Activated CD4-positive, alpha-beta T cell treated with anti-CD3 and anti-CD28 coated beads, Interleukin-2, amount 10 ng/mL, durations not matched to agents 7 days and 5 days (primary cell): ENCODE measurements around the gene AKAP9. TPM values are rescaled to one million over a fixed set of nuclear protein-coding genes. Genes with fewer than 3 reads are reported as not detected.

Source experiments
- CTCF ChIA-PET: fragments of 350-600 bp; sonication (Branson Sonifier 250); formaldehyde crosslinking; loops from one replicate; lab custom pipeline; 2021; ENCODE audit warnings: antibody characterized with exemption; lab: Charles Lee
- POLR2A ChIA-PET: fragments of 350-600 bp; sonication (Branson Sonifier 250); formaldehyde crosslinking; loops from one replicate; lab custom pipeline; 2021; ENCODE audit warnings: antibody characterized with exemption; lab: Charles Lee
- DNase-seq: peaks from one replicate; pipeline ENCODE4 v3.0.0-alpha.2; 2020
- H3K27ac Mint-ChIP-seq: one replicate; pipeline ENCODE4 v1.8.0; 2021; ENCODE audit warnings: mild to moderate bottlenecking, moderate library complexity, mixed read lengths
- H3K27me3 Mint-ChIP-seq: one replicate; pipeline ENCODE4 v1.8.0; 2021; ENCODE audit warnings: mixed read lengths
- H3K36me3 Mint-ChIP-seq: one replicate; pipeline ENCODE4 v1.8.0; 2021; ENCODE audit warnings: low read depth, mixed read lengths
- H3K4me1 Mint-ChIP-seq: one replicate; pipeline ENCODE4 v1.8.0; 2021; ENCODE audit warnings: mixed read lengths
- H3K4me3 Mint-ChIP-seq: one replicate; pipeline ENCODE4 v1.8.0; 2021; ENCODE audit warnings: mild to moderate bottlenecking, moderate library complexity, mixed read lengths
- H3K9me3 Mint-ChIP-seq: one replicate; pipeline ENCODE4 v1.8.0; 2021; ENCODE audit warnings: mixed read lengths
- total RNA-seq, 2 experiments: library from RNA; stranded (reverse); gene quantifications; one replicate each; pipeline ENCODE4 v1.2.3, GENCODE V29; 2021

Gene AKAP9
- total RNA-seq, 2 experiments from 2014 or later, result 39.3 to 43.7 TPM

DNA sequence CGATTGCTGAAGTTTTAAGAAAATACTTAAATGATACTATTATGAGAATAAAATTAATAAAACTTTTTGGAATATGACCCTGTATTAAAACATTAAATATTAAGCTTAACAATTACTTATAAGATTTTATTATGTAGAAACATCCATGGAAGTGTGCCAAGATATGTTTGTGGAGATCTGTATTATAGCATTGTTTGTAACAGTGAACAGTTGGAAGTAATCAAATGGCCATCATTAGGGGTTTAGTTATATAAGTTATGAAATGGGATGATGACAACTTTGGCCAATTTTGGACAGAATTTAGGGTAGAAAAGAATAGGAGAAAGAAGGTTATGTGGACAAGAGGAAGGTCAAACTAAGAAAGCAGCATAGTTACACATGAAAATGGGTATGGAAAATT is 88.0 kb downstream of the AKAP9 start:
- Mint-ChIP-seq H3K4me1 (no peaks in the 10 kb centered on the region), H3K4me3 (no peak overlapping the region), H3K27ac (no peak overlapping the region), H3K9me3 (peaks cover 3% of the 10 kb centered on the region), H3K27me3 (no peaks in the 10 kb centered on the region), H3K36me3 (peaks cover 45% of the 10 kb centered on the region)
- ChIA-PET CTCF (no interaction called here), POLR2A (no interaction called here)
- no peak for DNase-seq

DNA sequence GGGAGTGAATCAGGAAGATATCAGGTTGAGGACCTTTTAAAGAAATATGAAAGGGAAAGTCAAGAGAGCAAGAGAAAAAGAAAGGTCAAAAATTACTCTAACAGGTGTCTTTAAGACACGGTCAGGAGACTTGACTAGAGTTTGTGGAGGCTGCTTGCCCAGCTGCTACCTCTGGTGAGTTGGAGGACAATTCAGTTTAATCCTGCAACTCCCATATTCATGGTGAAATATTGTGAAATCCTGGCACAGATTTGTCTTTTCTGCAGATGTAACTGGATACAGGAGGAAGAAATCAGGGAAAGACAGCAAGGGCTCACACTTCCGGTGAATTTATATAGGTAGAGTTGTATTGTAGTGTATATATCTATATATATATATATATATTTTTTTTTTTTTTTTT is 93.5 kb downstream of the AKAP9 start:
- ChIA-PET POLR2A (no interaction called here), CTCF (no interaction called here)
- Mint-ChIP-seq H3K9me3 (no peaks in the 10 kb centered on the region), H3K27me3 (no peaks in the 10 kb centered on the region), H3K27ac (no peak overlapping the region), H3K4me1 (no peaks in the 10 kb centered on the region), H3K4me3 (no peak overlapping the region), H3K36me3 (peaks cover 31% of the 10 kb centered on the region)
- no peak for DNase-seq

DNA sequence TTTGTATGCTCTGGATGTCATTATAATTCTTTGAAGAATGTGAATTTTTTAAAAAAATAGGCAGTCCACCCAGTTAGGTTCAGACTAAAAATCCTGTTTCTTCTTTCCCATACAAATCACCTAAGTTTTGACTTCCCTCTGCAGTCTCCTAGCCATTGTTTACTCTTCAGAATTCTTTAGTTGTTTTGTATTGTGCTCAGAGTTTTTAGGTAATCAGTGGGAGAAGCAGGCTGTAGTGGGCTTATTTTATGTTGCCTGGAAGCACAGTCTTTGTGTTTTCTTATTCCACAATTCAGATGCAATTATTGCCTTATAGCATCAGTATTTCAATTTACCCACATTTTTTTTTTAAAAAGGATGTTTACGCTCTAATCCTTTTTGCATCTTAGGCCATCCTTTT is 94.9 kb downstream of the AKAP9 start:
- peaks cover 31% of the 10 kb centered on the region for H3K36me3 Mint-ChIP-seq
- ChIA-PET CTCF (no interaction called here), POLR2A (no interaction called here)
- H3K4me1 Mint-ChIP-seq, result no peaks in the 10 kb centered on the region
- no peak overlapping the region for H3K4me3 Mint-ChIP-seq
- DNase-seq, result no peak
- H3K9me3 Mint-ChIP-seq, result no peaks in the 10 kb centered on the region
- H3K27ac Mint-ChIP-seq, result no peak overlapping the region
- no peaks in the 10 kb centered on the region for H3K27me3 Mint-ChIP-seq

DNA sequence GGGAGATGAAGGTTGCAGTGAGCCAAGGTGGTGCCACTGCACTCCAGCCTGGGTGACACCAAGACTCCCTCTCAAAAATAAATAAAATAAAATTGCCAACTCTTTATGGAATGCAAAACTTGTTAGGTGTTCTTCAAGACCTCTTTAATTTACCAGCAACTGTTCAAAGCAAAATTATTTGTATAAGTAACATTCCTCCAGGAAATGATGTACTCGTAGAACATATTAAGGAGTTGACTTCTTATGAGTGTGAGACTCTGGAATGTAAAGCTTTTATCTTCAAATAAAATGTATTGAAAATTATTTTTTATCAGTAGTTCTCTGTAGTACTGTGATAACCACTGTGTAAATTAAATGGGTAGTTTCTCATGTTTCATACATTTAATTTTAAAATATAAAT is 99.2 kb downstream of the AKAP9 start:
- H3K36me3 Mint-ChIP-seq, result peaks cover 14% of the 10 kb centered on the region
- ChIA-PET POLR2A (no interaction called here), CTCF (no interaction called here)
- no peaks in the 10 kb centered on the region for H3K27me3 Mint-ChIP-seq
- no peaks in the 10 kb centered on the region for H3K9me3 Mint-ChIP-seq
- H3K27ac Mint-ChIP-seq, result no peak overlapping the region
- H3K4me1 Mint-ChIP-seq, result no peaks in the 10 kb centered on the region
- DNase-seq, result no peak
- no peak overlapping the region for H3K4me3 Mint-ChIP-seq

DNA sequence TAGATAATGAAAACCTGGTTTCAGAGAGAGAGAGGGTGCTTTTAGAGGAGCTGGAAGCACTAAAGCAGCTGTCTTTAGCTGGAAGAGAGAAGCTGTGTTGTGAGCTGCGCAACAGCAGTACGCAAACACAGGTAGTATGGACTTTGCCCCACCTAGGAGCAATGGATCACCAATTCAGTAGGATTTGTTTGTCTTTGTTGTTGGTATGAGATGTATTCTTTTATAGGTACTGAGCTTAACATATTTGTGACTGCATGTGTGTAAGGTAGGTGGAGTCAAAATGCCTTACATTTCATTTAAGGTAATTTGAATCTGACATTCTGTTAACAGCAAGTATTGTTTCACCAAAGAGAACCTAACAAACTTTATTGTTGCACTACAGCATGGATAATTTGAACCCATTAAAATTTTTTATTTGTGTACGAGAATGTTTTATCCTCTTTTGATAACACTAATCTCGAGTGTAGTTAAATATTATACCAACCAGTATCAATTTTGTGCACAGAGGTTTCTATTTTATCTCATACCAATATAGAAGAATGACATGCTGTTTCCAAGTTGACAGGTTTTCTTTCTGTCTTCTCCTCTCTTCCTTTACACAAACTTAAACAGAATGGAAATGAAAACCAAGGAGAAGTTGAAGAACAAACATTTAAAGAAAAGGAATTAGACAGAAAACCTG is 101.5 kb downstream of the AKAP9 start:
- ChIA-PET POLR2A (no interaction called here), CTCF (no interaction called here)
- H3K4me3 Mint-ChIP-seq, result no peak overlapping the region
- H3K27ac Mint-ChIP-seq, result no peak overlapping the region
- peaks cover 26% of the 10 kb centered on the region for H3K36me3 Mint-ChIP-seq
- H3K27me3 Mint-ChIP-seq, result no peaks in the 10 kb centered on the region
- no peaks in the 10 kb centered on the region for H3K4me1 Mint-ChIP-seq
- no peaks in the 10 kb centered on the region for H3K9me3 Mint-ChIP-seq
- no peak for DNase-seq

DNA sequence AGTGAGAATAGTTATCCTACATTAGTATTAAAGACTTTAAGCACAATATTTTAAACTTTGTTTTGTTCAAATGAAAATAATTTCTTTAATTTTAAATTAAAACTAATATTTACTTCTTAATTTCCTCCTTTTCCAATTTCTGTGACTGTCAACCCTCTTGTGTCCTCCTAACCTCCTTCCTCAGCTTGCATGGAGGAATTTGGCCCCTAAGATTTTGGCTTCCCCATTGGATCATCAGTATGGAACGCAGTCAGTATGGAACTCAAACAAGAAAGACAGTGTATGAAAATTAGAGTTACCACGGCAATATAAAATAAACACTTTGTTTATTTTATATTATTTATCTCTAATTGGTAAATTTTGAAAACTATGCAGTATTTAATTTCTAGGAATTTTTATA is 102.4 kb downstream of the AKAP9 start:
- CTCF ChIA-PET, result interaction anchor here (0.6 to 1.7 kb wide), 2 partner anchors 15 to 1782 kb away, joined by 3 to 4 read pairs; no protein-coding TSS in a partner anchor
- Mint-ChIP-seq H3K27ac (no peak overlapping the region), H3K36me3 (peaks cover 26% of the 10 kb centered on the region), H3K4me3 (no peak overlapping the region), H3K27me3 (no peaks in the 10 kb centered on the region), H3K9me3 (no peaks in the 10 kb centered on the region), H3K4me1 (no peaks in the 10 kb centered on the region)
- POLR2A ChIA-PET, result no interaction called here
- DNase-seq, result no peak

DNA sequence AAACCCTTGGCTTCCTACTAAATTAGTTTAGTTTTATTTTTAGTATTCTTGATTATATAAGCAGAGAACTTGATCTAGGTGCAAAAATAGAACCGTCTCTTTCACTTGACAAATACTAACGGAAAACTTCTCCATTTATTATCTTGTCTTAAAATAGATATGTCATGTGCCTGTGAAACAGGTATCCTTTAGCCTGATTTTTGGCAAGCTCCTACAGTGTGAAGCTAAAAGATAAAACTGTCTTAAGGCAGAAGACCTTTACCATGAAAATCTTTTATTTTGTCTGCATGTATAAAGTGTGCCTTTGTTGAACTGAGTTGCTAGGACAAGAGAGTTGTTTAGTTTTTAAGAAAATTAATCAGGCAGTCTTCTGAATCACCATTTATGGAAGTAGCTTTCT is 103.0 kb downstream of the AKAP9 start:
- no peak overlapping the region for H3K4me3 Mint-ChIP-seq
- ChIA-PET POLR2A (no interaction called here), CTCF (interaction anchor here (0.6 to 1.7 kb wide), 2 partner anchors 15 to 1783 kb away, joined by 3 to 4 read pairs; no protein-coding TSS in a partner anchor)
- no peak overlapping the region for H3K27ac Mint-ChIP-seq
- DNase-seq, result no peak
- H3K4me1 Mint-ChIP-seq, result no peaks in the 10 kb centered on the region
- H3K9me3 Mint-ChIP-seq, result no peaks in the 10 kb centered on the region
- H3K27me3 Mint-ChIP-seq, result no peaks in the 10 kb centered on the region
- peaks cover 26% of the 10 kb centered on the region for H3K36me3 Mint-ChIP-seq

DNA sequence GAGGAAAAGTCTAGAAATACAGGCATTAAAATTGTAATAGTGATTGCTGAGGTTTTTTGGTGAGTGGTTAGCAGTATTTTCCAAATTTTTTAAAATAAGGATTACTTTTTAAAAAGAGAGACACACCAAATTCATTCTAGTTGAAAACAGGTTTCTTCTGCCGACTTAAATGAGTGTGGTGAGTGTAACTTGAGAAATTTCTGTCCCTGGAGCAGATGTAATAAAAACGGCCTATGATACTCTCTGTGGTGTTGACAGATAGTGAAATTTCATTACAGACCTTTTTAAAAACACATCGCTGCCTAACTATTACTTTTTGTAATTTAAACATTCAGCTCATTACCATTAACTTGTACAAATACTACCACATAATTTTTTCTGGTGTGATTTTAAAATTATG is 103.5 kb downstream of the AKAP9 start:
- ChIA-PET POLR2A (no interaction called here), CTCF (interaction anchor here (1.7 kb wide), 1 partner anchor 14 kb away, joined by 4 read pairs; no protein-coding TSS in a partner anchor)
- Mint-ChIP-seq H3K9me3 (no peaks in the 10 kb centered on the region), H3K27me3 (no peaks in the 10 kb centered on the region), H3K27ac (no peak overlapping the region), H3K36me3 (peaks cover 28% of the 10 kb centered on the region), H3K4me1 (no peaks in the 10 kb centered on the region), H3K4me3 (no peak overlapping the region)
- DNase-seq, result no peak

DNA sequence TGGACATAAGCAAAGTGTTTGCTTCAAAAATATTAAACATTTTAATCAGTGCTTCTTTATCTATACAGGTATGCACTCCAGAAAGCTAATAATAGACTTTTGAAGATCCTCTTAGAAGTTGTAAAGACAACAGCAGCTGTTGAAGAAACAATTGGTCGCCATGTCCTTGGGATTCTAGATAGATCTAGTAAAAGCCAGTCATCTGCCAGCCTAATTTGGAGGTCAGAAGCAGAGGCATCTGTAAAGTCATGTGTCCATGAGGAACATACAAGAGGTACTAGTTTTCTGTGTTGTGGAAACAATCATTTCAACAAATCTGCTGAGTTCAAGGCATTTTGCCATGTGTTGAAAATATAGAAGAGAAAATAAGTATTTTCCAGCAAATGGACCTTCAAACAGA is 104.3 kb downstream of the AKAP9 start:
- Mint-ChIP-seq H3K4me3 (no peak overlapping the region), H3K27ac (no peak overlapping the region), H3K4me1 (no peaks in the 10 kb centered on the region), H3K27me3 (no peaks in the 10 kb centered on the region), H3K36me3 (peaks cover 33% of the 10 kb centered on the region), H3K9me3 (no peaks in the 10 kb centered on the region)
- ChIA-PET POLR2A (no interaction called here), CTCF (interaction anchor here (1.7 kb wide), 1 partner anchor 13 kb away, joined by 4 read pairs; no protein-coding TSS in a partner anchor)
- DNase-seq, result no peak

DNA sequence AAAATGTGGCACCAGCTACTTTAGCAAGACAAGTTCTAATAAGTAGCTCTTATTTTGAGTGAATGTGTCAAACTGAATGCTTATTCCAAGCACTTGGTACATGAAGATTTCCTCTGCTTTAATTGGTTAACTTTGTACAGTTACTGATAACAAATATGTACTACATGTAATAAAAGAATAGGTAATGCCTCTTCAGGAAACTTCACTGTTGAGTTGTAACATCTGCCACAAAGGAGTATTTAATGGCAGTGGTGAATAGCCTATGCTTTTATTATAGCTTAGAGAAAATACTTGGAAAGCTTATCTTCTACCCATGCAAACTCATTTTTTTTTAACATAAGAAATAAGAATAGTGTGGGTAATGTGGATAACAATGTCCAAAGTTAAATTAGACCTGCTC is 111.0 kb downstream of the AKAP9 start:
- Mint-ChIP-seq H3K27me3 (no peaks in the 10 kb centered on the region), H3K27ac (no peak overlapping the region), H3K36me3 (peaks cover 18% of the 10 kb centered on the region), H3K4me1 (no peaks in the 10 kb centered on the region), H3K9me3 (no peaks in the 10 kb centered on the region), H3K4me3 (no peak overlapping the region)
- no peak for DNase-seq
- ChIA-PET CTCF (interaction anchor here (0.5 kb wide), 1 partner anchor 33 kb away, joined by 3 read pairs; no protein-coding TSS in a partner anchor), POLR2A (interaction anchor here (0.5 kb wide), 1 partner anchor 383 kb away, joined by 4 read pairs; no protein-coding TSS in a partner anchor)

DNA sequence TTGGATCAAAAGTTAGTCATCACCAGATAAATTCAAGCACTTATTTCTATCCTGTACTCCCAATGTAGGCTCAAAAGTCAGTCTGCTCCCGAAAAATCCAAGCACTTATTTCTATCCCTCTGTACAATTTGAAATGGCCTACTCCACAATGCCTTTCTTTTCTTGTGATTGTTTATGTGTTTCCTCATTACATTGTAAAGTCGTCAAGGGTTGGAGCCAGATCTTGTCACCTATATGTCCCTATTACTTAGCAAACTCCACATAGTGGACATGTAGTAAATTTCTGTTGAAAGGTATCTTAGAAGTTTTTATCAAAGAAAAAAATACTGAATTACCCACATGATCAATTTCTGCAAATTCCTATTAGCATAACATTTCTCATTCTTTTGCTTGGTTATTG is 111.5 kb downstream of the AKAP9 start:
- CTCF ChIA-PET, result no interaction called here
- H3K27ac Mint-ChIP-seq, result no peak overlapping the region
- H3K9me3 Mint-ChIP-seq, result no peaks in the 10 kb centered on the region
- no peaks in the 10 kb centered on the region for H3K27me3 Mint-ChIP-seq
- POLR2A ChIA-PET, result no interaction called here
- no peak overlapping the region for H3K4me3 Mint-ChIP-seq
- peaks cover 15% of the 10 kb centered on the region for H3K36me3 Mint-ChIP-seq
- no peak for DNase-seq
- H3K4me1 Mint-ChIP-seq, result no peaks in the 10 kb centered on the region

DNA sequence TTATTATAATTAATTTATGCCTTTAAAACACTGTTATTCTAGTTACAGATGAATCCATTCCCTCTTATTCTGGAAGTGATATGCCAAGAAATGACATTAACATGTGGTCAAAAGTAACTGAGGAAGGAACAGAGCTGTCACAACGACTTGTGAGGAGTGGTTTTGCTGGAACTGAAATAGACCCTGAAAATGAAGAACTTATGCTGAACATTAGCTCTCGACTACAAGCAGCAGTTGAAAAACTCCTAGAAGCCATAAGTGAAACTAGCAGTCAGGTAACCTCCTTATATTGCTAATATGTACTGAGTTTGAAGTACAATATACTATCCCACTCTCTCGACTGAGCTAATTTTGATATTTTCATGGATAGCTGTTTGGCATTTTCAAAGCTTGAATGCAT is 112.0 kb downstream of the AKAP9 start:
- peaks cover 15% of the 10 kb centered on the region for H3K36me3 Mint-ChIP-seq
- DNase-seq, result no peak
- POLR2A ChIA-PET, result no interaction called here
- no peak overlapping the region for H3K27ac Mint-ChIP-seq
- H3K4me1 Mint-ChIP-seq, result peaks cover 4% of the 10 kb centered on the region
- CTCF ChIA-PET, result no interaction called here
- no peaks in the 10 kb centered on the region for H3K27me3 Mint-ChIP-seq
- no peaks in the 10 kb centered on the region for H3K9me3 Mint-ChIP-seq
- no peak overlapping the region for H3K4me3 Mint-ChIP-seq

DNA sequence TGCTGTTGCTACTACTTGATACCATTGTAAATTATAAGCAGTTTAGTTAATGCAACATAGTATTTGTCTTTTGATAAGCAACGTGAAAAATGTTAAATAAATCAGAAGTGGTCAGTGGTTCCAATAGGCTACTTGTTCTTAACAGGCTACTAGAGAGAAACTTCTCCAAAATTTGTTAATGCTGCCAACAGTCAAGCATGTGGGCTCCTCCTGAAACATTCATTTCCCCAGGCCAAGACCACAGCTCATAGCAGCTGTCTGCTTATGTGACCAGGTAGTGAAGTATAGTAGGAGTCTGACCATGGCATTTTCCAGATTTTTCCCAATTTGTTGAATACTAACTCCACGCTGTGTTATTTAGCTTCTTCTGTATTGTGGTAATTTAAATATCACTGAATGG is 112.7 kb downstream of the AKAP9 start:
- H3K4me3 Mint-ChIP-seq, result no peak overlapping the region
- no peaks in the 10 kb centered on the region for H3K27me3 Mint-ChIP-seq
- H3K9me3 Mint-ChIP-seq, result no peaks in the 10 kb centered on the region
- CTCF ChIA-PET, result no interaction called here
- DNase-seq, result no peak
- POLR2A ChIA-PET, result no interaction called here
- peaks cover 15% of the 10 kb centered on the region for H3K36me3 Mint-ChIP-seq
- H3K4me1 Mint-ChIP-seq, result peaks cover 10% of the 10 kb centered on the region
- H3K27ac Mint-ChIP-seq, result no peak overlapping the region

DNA sequence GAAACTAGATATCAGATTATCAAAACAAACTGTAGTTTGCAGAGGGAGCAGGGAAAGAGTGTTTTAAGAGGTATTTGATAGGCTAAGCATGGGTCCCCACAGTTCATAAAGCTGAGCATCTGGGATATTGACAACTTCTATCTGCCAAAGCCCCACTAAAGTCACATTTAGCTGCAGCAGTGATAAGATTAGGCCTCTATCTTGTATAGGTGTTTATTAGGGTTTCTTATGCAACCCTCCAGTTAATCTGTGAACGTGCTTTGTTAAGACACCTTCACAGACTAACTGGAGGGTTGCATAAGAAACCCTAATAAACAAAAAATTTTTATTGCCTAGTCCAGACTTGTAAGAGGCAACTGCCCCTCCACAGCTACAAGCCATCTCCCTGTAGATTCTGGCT is 115.6 kb downstream of the AKAP9 start:
- Mint-ChIP-seq H3K4me1 (peaks cover 14% of the 10 kb centered on the region), H3K4me3 (no peak overlapping the region), H3K9me3 (no peaks in the 10 kb centered on the region), H3K27ac (no peak overlapping the region), H3K27me3 (no peaks in the 10 kb centered on the region), H3K36me3 (peaks cover 6% of the 10 kb centered on the region)
- ChIA-PET POLR2A (no interaction called here), CTCF (no interaction called here)
- no peak for DNase-seq
